DLD1 (cell line): ENCODE measurements around the gene ZNF615.
"Not testable (repeated sequence)": the region's sequence is repeated elsewhere in the genome, so short reads cannot be mapped to it uniquely, and the experiment has no call there.

Experiments used
- in situ Hi-C: cut with HindIII; loops from 2 replicates; pipeline ENCODE4 v1.10.0; 2017; ENCODE audit warnings: low sequenced_read_pairs

ZNF615 gene

GRCh38 chr19:52007806-52008557 is at the start of gene ZNF615:
ZNF615 (minus strand) TSS chr19:52008211; CDS start chr19:52003711, 4,500 bp downstream.
- in situ Hi-C loops, result no loop called here

DNA sequence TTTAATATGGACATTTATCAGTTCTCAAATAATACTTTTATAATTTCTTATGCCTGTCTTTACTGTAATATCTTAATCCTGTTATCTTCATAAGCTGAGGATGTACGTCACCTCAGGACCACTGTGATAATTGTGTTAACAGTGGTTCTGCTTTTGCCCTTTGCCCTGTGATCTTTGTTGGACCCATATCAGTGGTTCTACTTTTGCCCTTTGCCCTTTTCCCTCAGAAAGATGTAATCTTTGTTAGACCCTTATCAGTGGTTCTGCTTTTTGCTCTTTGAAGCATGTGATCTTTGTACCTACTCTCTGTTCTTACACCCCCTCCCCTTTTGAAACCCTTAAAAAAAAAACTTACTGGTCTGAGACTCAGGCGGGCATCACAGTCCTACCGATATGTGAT is 48.5 kb upstream of the ZNF615 start:
- in situ Hi-C loops, result not testable (repeated sequence)

DNA sequence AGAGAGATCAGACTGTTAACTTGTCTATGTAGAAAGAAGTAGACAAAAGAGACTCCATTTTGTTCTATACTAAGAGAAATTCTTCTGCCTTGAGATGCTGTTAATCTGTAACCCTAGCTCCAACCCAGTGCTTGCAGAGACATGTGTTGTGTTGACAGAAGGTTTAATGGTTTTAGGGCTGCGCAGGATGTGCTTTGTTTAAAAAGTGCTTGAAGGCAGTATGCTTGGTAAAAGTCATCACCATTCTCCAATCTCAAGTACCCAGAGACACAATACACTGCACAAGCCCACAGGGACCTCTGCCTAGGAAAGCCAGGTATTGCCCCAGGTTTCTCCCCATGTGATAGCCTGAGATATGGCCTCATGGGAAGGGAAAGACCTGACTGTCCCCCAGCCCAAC is 43.7 kb upstream of the ZNF615 start:
- in situ Hi-C loops, result not testable (repeated sequence)

GRCh38 chr19:52048555-52049501 is 40.8 kb upstream of the ZNF615 start, which contains the start of gene ZNF432:
ZNF432 (minus strand) TSS chr19:52048838; CDS start chr19:52046868, 1,970 bp downstream.
- in situ Hi-C loops, result no loop called here

DNA sequence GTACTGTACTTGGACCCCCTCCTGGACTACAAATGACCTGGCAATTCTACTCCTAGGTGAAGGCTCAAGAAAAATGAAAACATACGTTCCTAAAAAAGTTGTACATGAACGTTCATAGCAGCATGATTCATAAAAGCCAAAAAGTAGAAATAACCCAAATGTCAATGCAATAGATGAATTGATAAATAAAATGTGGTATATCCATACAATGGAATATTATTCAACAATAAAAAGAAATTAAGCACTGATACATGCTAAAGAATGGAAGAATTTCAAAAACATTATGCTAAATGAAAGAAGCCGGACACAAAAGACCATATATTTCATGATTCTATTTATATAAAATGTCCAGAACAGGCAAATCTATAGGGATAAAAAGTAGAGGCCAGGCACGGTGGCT is 31.2 kb upstream of the ZNF615 start:
- in situ Hi-C loops, result no loop called here

GRCh38 chr19:52034051-52034728 is 26.2 kb upstream of the ZNF615 start:
- in situ Hi-C loops, result no loop called here

- in situ Hi-C loops, result no loop called here
Measured at GRCh38 chr19:52028780-52029123, 20.7 kb upstream of the ZNF615 start.

DNA sequence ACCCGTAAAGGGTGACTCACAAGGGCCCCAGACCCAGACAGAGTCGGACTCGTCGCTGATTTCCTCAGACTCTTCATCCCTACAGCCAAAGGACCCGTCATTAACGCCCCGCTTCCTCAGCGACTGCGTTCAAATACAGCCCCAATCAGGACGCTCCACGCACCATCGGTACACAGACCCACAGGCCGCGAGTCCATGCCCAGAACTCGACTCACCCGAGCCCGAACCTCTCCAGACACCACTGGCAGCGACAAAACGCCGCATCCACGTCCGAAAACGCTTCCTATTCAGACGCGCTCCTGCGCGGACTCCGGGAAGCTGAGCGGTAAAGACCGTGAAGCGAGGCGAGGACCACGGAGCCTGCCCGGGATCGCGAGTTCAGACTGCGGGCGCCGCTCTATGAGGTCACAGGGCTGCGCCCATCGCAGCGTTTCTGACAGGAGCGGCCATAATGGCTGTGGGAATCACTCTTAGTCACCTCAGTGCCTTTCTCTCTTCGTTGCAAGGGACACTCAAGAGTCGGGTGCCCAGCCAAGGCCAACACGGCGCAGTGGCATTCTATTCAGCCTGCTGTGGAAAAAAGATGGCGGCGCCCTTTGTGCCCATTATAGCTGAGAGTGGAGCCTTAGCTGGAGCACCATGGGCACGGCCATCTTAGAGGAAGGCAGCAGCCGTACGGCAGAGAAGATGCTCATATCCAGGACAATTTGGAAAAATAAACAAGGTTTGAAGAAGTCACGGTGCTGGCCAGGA is 20.2 kb upstream of the ZNF615 start, which contains the start of gene ZNF614:
Gene ZNF614 (minus strand): TSS at position 353 of the 753 bp plus-strand sequence. CDS start 2,634 bp downstream, outside the sequence.
- in situ Hi-C loops, result no loop called here

DNA sequence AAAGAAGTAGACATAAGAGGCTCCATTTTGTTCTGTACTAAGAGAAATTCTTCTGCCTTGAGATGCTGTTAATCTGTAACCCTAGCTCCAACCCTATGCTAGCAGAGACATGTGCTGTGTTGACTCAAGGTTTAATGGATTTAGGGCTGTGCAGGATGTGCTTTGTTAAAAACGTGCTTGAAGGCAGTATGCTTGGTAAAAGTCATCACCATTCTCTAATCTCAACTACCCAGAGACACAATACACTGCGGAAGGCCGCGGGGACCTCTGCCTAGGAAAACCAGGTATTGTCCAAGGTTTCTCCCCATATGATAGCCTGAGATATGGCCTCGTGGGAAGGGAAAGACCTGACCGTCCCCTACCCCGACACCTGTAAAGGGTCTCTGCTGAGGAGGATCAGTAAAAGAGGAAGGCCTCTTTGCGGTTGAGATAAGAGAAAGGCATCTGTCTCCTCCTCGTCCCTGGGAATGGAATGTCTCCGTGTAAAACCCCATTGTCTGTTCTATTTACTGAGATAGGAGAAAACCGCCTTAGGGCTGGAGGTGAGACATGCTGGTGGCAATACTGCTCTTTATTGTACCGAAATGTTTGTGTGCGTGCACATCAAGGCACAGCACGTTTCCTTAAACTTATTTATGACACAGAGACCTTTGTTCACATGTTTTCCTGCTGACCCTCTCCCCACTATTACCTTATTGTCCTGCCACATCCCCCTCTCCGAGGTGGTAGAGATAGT is 18.4 kb upstream of the ZNF615 start:
- in situ Hi-C loops, result not testable (repeated sequence)

DNA sequence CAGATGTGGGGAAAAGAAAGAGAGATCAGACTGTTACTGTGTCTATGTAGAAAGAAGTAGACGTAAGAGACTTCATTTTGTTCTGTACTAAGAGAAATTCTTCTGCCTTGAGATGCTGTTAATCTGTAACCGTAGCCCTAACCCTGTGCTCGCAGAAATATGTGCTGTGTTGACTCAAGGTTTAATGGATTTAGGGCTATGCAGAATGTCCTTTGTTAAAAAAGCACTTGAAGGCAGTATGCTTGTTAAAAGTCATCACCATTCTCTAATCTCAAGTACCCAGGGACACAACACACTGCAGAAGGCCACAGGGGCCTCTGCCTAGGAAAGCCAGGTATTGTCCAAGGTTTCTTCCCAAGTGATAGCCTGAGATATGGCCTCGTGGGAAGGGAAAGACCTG is 16.5 kb upstream of the ZNF615 start:
- in situ Hi-C loops, result not testable (repeated sequence)

- in situ Hi-C loops, result no loop called here
Measured at GRCh38 chr19:52022193-52022592, 14.2 kb upstream of the ZNF615 start.

DNA sequence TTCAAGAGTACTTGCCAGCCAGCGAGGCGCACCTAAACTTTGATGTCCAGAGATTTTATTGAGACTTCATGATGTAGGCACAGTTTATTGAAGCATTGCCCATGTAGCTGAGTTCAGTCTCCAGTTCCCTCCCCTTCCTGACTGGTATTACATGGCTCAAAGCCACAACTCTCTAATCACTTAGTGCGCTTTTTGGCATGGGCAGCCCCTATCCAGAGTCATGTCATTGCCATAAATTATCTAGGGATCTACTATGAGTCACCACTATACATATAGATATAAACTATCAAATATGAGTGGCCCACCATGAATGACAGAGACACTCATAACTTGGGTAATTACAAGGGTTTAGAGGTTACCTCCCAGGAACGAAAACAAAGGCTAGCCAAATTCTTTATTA is 12.5 kb upstream of the ZNF615 start:
- in situ Hi-C loops, result no loop called here

- in situ Hi-C loops, result no loop called here
Measured at GRCh38 chr19:52010674-52011073, 2.7 kb upstream of the ZNF615 start.

GRCh38 chr19:52007451-52007805 is 583 bp downstream of the ZNF615 start:
- in situ Hi-C loops, result no loop called here

DNA sequence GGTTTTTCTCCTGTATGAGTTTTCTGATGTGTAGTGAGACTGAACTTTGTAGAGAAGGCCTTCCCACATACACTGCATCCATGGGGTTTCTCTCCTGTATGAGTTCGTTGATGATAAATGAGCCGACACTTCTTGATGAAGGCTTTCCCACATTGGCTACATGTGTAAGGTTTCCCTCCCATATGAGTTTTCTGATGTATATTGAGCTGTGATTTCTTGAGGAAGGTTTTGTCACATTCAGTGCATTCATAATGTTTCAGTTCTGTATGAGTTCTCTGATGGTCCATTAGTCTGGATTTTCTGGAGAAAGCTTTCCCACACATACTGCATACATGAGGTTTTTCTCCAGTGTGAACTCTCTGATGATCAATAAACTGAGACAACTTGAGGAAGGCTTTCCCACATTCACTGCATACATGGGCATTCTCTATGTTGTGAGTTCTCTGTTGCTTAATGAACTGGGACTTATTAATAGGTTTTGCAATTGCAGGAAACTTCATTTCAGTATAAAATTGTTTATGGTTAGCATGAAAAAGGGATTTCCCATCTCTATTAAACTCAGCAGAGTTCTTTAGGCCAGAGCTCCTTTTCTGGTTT is 13.9 kb downstream of the ZNF615 start:
- in situ Hi-C loops, result no loop called here

DNA sequence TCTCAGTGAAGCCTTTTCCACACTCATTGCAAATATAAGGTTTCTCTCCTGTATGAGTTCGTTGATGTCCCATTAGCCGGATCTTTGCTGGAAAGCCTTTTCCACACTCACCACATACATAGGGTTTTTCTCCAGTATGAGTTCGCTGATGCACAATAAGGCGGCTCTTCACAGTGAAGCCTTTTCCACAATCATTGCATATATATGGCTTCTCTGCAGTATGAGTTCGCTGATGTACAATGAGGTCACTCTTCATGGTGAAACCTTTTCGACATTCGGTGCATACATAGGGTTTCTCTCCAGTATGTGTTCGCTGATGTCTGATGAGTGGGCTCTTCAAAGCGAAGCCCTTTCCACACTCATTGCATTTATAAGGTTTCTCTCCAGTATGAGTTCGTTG is 14.6 kb downstream of the ZNF615 start:
- in situ Hi-C loops, result no loop called here

- in situ Hi-C loops, result no loop called here
Measured at GRCh38 chr19:51986309-51987291, 21.4 kb downstream of the ZNF615 start, which contains the start of gene ZNF350. ZNF350 (minus strand) TSS chr19:51986840; CDS start chr19:51974360, 12,480 bp downstream.

DNA sequence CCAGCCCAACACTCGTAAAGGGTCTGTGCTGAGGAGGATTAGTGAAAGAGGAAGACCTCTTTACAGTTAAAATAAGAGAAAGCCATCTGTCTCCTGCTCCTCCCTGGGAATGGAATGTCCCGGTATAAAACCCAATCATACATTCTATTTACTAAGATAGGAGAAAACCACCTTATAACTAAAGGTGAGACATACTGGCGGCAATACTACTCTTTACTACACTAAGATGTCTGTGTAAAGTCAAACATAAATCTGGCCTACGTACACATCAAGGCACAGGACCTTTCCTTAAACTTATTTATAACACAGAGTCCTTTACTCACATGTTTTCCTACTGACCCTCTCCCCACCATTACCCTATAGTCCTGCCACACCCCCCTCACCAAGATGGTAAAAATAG is 24.6 kb downstream of the ZNF615 start:
- in situ Hi-C loops, result no loop called here
